HG02938 (cell line): Measurements from ENCODE around the gene SULT1C2.

ENCODE experiments used
- ATAC-seq: cut with Tn5 transposase; IDR thresholded peaks from one replicate; pipeline ENCODE4 v1.9.1; 2021; ENCODE audit warnings: mild to moderate bottlenecking, moderate library complexity; ENCODE audit not compliant: unreplicated experiment

Gene SULT1C2

GRCh38 chr2:108287169-108287568 is 1.5 kb upstream of the SULT1C2 start:
- no peak for ATAC-seq

GRCh38 chr2:108293850-108294249 is 5.2 kb downstream of the SULT1C2 start:
- ATAC-seq = no peak

- no peak for ATAC-seq
These were observed 8.9 kb downstream of the SULT1C2 start for GRCh38 chr2:108297436-108298141.

- no peak for ATAC-seq
These were observed 12.9 kb downstream of the SULT1C2 start for GRCh38 chr2:108301558-108301957.

- peak; percentile 61 for ATAC-seq
These were observed 16.3 kb downstream of the SULT1C2 start for GRCh38 chr2:108304975-108305374.

GRCh38 chr2:108305901-108306300 is 17.2 kb downstream of the SULT1C2 start:
- ATAC-seq = no peak

- ATAC-seq = no peak
These were observed 21.2 kb downstream of the SULT1C2 start for GRCh38 chr2:108309903-108310302.

GRCh38 chr2:108314586-108315296 is 26.0 kb downstream of the SULT1C2 start:
- no peak for ATAC-seq

- no peak for ATAC-seq
These were observed 26.8 kb downstream of the SULT1C2 start for GRCh38 chr2:108315444-108315934.

GRCh38 chr2:108316033-108316432 is 27.3 kb downstream of the SULT1C2 start:
- no peak for ATAC-seq

GRCh38 chr2:108316461-108317258 is 28.0 kb downstream of the SULT1C2 start:
- ATAC-seq = no peak

- ATAC-seq = no peak
These were observed 31.7 kb downstream of the SULT1C2 start for GRCh38 chr2:108320326-108320922.

GRCh38 chr2:108323619-108324018 is 34.9 kb downstream of the SULT1C2 start:
- no peak for ATAC-seq

GRCh38 chr2:108324531-108325255 is 36.0 kb downstream of the SULT1C2 start:
- no peak for ATAC-seq

GRCh38 chr2:108325756-108326155 is 37.1 kb downstream of the SULT1C2 start:
- ATAC-seq = no peak

GRCh38 chr2:108329771-108330170 is 41.1 kb downstream of the SULT1C2 start:
- no peak for ATAC-seq

- no peak for ATAC-seq
These were observed 42.3 kb downstream of the SULT1C2 start for GRCh38 chr2:108330979-108331378.

GRCh38 chr2:108345951-108346350 is 57.3 kb downstream of the SULT1C2 start:
- ATAC-seq = no peak

- no peak for ATAC-seq
These were observed 58.1 kb downstream of the SULT1C2 start for GRCh38 chr2:108346827-108347226.

- no peak for ATAC-seq
These were observed 59.1 kb downstream of the SULT1C2 start for GRCh38 chr2:108347786-108348185.
